ENCODE results near the gene HRG. TPM values are rescaled to one million over a fixed set of nuclear protein-coding genes. Genes with fewer than 3 reads are reported as not detected.

Gene HRG, protein sequence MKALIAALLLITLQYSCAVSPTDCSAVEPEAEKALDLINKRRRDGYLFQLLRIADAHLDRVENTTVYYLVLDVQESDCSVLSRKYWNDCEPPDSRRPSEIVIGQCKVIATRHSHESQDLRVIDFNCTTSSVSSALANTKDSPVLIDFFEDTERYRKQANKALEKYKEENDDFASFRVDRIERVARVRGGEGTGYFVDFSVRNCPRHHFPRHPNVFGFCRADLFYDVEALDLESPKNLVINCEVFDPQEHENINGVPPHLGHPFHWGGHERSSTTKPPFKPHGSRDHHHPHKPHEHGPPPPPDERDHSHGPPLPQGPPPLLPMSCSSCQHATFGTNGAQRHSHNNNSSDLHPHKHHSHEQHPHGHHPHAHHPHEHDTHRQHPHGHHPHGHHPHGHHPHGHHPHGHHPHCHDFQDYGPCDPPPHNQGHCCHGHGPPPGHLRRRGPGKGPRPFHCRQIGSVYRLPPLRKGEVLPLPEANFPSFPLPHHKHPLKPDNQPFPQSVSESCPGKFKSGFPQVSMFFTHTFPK
- polyA plus RNA-seq (not detected in 2 replicates), polyA minus RNA-seq (not detected in 2 replicates)

DNA sequence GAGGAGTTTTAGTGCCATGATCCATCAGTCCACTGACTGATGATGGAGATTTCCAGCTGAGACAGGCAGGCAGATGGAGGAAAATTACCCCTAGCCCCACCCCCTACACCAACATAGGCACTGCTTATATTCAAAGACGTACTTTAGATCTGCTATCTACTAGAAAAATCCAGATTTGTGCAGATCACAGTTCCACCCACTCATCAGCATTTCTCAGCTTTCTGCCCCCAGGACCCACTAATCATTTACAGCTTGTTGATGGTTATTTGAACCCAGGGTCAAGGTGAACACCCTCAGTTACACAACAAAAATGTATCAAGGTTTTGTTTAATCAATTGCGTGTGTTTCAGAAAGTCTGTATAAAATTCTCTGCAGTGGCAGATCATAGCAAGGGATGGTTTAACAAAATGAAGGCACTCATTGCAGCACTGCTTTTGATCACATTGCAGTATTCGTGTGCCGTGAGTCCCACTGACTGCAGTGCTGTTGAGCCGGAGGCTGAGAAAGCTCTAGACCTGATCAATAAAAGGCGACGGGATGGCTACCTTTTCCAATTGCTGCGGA lies at the start of gene HRG:
Gene HRG (plus strand): TSS at position 390 of the 564 bp plus-strand sequence. CDS start 18 bp downstream, at position 408.
- Histone ChIP-seq H3K9ac (ENCODE audit: low read length) (peak within 1 kb of the TSS; percentile 49), H3K9me3 (ENCODE audit: low read length) (no peaks in the 10 kb centered on the region), H4K20me1 (ENCODE audit: insufficient read depth) (no peaks in the 10 kb centered on the region), H3K4me2 (ENCODE audit: low read length) (no peak within 1 kb of the TSS), H3F3A (ENCODE audit: insufficient read depth, low read length, poor library complexity, severe bottlenecking) (peaks cover 4% of the 10 kb centered on the region), H3K27me3 (ENCODE audit: insufficient read depth, low read depth, low read length) (no peaks in the 10 kb centered on the region), H3K36me3 (ENCODE audit: insufficient read depth, low read length) (no peaks in the 10 kb centered on the region), H3K4me3 (ENCODE audit: low read length) (no peak within 1 kb of the TSS), H3K9me2 (ENCODE audit: insufficient read depth, low read length) (no peaks in the 10 kb centered on the region), H3K27ac (ENCODE audit: low read length) (peak within 1 kb of the TSS; percentile 85), H2AFZ (ENCODE audit: low read depth, low read length) (no peak within 1 kb of the TSS), H3K79me2 (replicated peaks; ENCODE audit: insufficient read depth, low read length) (no peaks in the 10 kb centered on the region)
- peak; percentile 22 for TF ChIP-seq SMC3 (conservative IDR thresholded peaks at IDR 0.05; ENCODE audit: poor library complexity)
- TF ChIP-seq POLR2AphosphoS5 (IDR thresholded peaks at IDR 0.05): peak; percentile 82
- peak; percentile 93 for TF ChIP-seq EP300 (conservative IDR thresholded peaks at IDR 0.05; ENCODE audit: poor library complexity, severe bottlenecking)
- no peak for TF ChIP-seq MXI1 (conservative IDR thresholded peaks at IDR 0.05; ENCODE audit: poor library complexity, severe bottlenecking)

DNA sequence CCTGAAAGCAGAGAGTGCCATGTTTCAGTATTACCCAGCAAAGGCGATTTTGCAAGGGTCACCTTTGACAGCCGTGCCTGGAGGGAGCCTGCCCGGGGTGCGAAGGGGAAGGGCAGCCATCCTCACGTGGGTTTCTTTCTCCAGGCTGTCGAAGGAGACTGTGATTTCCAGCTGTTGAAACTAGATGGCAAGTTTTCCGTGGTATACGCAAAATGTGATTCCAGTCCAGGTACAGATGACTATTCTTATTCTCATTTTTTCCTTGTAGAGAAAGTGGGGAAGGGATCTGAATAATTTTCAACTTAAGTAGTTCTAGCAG lies 49.6 kb upstream of the HRG start:
- Histone ChIP-seq H3K9me3 (ENCODE audit: low read length) (no peaks in the 10 kb centered on the region), H3K4me2 (ENCODE audit: low read length) (no peak overlapping the region), H3K36me3 (ENCODE audit: insufficient read depth, low read length) (no peaks in the 10 kb centered on the region), H2AFZ (ENCODE audit: low read depth, low read length) (no peak overlapping the region), H3K27ac (ENCODE audit: low read length) (no peak overlapping the region), H3K79me2 (replicated peaks; ENCODE audit: insufficient read depth, low read length) (no peaks in the 10 kb centered on the region), H3K27me3 (ENCODE audit: insufficient read depth, low read depth, low read length) (no peaks in the 10 kb centered on the region), H3K9ac (ENCODE audit: low read length) (no peak overlapping the region), H4K20me1 (ENCODE audit: insufficient read depth) (no peaks in the 10 kb centered on the region), H3K9me2 (ENCODE audit: insufficient read depth, low read length) (no peaks in the 10 kb centered on the region), H3F3A (ENCODE audit: insufficient read depth, low read length, poor library complexity, severe bottlenecking) (peaks cover 4% of the 10 kb centered on the region), H3K4me3 (ENCODE audit: low read length) (no peak overlapping the region)
- no peak for TF ChIP-seq MXI1 (conservative IDR thresholded peaks at IDR 0.05; ENCODE audit: poor library complexity, severe bottlenecking)
- TF ChIP-seq EZH2 (IDR thresholded peaks at IDR 0.05; ENCODE audit: borderline replicate concordance, insufficient read depth, low read length, poor library complexity, severe bottlenecking): no peak

- Histone ChIP-seq H3K27me3 (ENCODE audit: insufficient read depth, low read depth, low read length) (no peaks in the 10 kb centered on the region), H3F3A (ENCODE audit: insufficient read depth, low read length, poor library complexity, severe bottlenecking) (peaks cover 4% of the 10 kb centered on the region), H3K9me3 (ENCODE audit: low read length) (no peaks in the 10 kb centered on the region), H2AFZ (ENCODE audit: low read depth, low read length) (no peak overlapping the region), H3K9me2 (ENCODE audit: insufficient read depth, low read length) (no peaks in the 10 kb centered on the region), H3K9ac (ENCODE audit: low read length) (no peak overlapping the region), H3K27ac (ENCODE audit: low read length) (no peak overlapping the region), H3K4me2 (ENCODE audit: low read length) (no peak overlapping the region), H3K4me3 (ENCODE audit: low read length) (no peak overlapping the region), H3K36me3 (ENCODE audit: insufficient read depth, low read length) (no peaks in the 10 kb centered on the region), H3K79me2 (replicated peaks; ENCODE audit: insufficient read depth, low read length) (no peaks in the 10 kb centered on the region), H4K20me1 (ENCODE audit: insufficient read depth) (no peaks in the 10 kb centered on the region)
- TF ChIP-seq SMC3 (conservative IDR thresholded peaks at IDR 0.05; ENCODE audit: poor library complexity): no peak
- TF ChIP-seq, protein P1, sequence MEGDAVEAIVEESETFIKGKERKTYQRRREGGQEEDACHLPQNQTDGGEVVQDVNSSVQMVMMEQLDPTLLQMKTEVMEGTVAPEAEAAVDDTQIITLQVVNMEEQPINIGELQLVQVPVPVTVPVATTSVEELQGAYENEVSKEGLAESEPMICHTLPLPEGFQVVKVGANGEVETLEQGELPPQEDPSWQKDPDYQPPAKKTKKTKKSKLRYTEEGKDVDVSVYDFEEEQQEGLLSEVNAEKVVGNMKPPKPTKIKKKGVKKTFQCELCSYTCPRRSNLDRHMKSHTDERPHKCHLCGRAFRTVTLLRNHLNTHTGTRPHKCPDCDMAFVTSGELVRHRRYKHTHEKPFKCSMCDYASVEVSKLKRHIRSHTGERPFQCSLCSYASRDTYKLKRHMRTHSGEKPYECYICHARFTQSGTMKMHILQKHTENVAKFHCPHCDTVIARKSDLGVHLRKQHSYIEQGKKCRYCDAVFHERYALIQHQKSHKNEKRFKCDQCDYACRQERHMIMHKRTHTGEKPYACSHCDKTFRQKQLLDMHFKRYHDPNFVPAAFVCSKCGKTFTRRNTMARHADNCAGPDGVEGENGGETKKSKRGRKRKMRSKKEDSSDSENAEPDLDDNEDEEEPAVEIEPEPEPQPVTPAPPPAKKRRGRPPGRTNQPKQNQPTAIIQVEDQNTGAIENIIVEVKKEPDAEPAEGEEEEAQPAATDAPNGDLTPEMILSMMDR (IDR thresholded peaks at IDR 0.05; ENCODE audit: poor library complexity, severe bottlenecking): peak; percentile 48
Measured at GRCh38 chr3:186617036-186617946, 48.5 kb upstream of the HRG start.
